Endometrium (tissue), 2 donors: ENCODE data around the gene SORL1-AS1.

Experiments used
- FAIRE-seq: peaks from 2 replicates; lab custom pipeline; 2012; peaks lifted over from hg19 to GRCh38; lab: Jason Lieb, UNC
- donor health status: control.
- donor health status: control.

Gene SORL1-AS1

DNA sequence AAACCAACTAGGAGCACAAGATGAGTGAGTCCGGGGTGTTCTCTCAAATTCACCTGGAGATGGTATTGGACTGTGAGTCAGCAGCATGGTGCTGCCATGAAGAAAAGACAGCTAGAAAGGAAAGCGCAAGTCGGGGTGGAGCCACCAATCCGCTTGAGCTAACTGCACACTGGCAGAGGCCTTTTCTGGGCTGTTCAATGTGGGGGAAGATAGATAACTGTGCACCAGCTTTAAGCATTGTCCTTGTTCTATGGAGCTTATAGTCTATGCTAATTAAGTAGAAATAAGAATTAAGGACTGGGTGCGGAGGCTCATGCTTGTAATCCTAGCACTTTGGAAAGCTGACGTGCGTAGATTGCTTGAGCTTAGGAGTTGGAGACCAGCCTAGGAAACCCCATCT, 21.9 kb upstream of the SORL1-AS1 start:
- FAIRE-seq: no peak

DNA sequence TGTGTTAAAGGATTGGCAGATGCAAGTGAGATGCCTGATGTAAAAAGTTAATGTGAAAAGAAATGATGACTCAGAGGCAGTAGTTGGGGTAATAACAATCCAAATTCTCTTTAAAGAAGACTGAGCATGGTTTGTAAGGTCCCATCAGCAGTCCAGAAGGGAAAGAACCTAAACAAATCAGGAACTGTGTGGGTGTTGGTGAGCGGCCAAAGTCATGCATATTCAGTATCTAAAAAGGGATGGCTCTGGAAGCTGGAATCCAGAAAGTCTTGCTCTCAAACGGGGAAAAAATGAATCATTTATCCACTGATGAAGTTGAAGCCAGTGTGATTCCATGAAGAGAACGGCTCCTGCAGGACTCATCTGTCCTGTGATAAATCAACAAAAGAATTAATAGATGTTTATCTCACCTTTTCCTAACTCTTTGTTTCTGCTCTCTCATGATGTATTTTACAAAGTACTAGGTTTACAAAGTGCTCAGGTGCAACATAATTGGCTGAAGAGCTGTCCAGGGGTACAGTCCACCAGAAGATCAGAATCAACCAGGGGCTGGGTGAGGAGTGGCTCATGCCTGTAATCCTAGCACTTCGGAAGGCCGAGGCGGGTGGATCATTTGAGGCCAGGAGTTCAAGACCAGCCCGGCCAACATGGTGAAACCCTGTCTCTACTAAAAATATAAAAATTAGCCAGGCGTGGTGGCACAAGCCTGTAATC, 20.5 kb upstream of the SORL1-AS1 start:
- FAIRE-seq: no peak

DNA sequence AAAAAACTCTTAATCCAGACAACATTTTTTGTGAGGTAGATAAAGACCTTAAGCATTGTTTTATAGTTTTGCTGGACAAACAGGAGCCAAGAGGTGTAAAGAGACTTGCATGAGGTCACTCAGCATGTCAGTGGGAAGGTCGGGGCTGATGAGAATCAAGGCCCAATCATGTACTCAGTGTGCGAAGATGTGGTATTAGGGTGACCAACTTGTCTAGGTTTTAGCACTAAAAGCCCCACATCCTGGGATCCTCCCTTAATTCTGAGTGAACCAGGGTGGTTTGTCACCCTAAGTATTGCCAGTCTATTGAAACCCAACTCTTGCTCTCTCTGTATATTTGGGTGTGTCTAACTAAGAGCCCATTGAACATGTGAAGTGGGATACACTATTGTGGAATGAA, 19.5 kb upstream of the SORL1-AS1 start:
- no peak for FAIRE-seq

- no peak for FAIRE-seq
These were observed 18.4 kb upstream of the SORL1-AS1 start for GRCh38 chr11:121471167-121471566.

DNA sequence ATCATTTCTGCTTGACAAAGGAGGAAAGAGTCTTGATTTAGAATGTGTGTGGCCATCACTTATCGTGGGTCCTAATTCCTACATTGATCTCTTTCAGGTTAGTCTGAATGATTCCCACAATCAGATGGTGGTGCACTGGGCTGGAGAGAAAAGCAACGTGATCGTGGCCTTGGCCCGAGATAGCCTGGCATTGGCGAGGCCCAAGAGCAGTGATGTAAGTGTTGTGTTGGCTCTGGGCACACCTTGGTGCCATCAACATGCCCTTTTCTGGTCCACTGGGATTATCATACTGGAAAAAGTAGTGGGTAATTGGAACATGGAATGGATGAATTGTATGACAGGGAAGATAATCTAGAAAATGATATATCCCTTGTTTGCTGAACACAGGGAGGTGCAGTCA, 17.1 kb upstream of the SORL1-AS1 start:
- FAIRE-seq: no peak

DNA sequence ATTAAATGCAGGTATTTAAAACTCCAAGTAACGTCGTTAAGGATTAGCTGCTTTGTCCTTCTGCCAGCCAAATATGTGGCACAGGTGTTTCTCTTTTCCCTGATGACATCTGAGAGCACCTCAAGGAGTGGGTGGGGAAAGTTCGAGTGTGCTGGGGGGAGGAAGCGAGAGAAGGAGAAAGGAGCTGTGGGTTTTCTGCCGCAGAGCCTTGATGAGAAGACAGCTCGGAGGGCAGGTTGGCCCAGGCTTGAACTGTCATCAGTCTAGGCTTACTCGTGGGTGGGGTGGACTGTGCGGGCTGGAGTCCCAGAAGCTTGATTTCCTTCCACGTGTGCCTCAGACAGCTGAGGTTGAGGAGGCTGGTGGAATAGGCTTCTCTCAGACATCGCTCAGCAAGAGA, 15.2 kb upstream of the SORL1-AS1 start:
- no peak for FAIRE-seq

DNA sequence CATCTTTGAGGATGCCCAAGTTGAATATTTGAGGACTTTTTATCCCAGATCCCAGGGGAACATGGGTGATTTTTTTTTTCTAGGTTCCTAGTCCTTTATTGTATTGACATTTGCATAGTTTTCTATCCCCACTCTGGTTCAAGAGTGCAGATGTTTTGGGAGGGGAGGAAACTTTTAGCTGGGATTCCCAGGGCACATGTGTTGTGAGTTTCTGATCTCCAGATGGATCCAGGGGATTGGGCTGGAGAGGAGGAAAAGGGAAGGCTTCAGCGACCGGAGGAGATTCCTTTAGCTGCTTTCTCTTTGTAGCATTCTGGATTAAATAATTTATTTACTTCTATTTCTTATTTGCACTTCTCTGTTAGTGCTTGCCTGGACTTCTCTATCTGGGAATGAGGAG, 14.7 kb upstream of the SORL1-AS1 start:
- peak; percentile 39 for FAIRE-seq

DNA sequence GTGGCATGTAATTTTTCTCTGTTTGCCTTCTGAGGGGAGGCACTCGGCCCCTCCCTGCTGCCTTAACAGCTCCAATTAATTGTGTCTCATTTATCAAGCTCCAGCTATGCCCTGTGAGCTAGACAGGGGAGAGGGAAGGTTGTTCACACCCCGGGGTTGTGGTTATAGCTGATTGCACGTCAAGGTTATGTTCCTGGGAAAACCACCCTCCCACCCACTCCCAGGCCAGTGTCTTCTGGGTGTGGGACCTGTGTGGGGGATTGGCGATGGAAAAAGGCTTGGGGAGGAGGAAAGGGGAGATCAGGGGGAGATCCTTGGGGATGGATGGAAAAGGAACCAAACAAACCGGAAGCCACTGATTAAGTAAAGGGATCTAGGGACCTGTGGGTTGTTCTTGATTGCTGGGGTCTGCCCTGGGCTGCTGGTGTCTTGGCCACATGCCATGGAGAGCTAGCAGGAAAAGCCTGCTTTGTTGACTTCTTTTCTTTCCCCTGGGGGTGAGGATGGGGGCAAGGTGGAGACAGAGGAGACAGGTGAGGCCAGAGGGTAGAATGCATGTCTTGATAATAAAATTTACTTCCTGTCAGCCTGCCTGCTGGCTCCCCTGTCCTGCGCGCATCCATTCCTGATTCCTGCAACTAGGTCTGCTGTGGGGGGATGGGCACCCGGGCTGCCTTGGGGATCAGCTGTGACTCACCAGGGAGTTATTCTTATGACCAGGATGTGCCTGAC, 13.5 kb upstream of the SORL1-AS1 start:
- FAIRE-seq: no peak

DNA sequence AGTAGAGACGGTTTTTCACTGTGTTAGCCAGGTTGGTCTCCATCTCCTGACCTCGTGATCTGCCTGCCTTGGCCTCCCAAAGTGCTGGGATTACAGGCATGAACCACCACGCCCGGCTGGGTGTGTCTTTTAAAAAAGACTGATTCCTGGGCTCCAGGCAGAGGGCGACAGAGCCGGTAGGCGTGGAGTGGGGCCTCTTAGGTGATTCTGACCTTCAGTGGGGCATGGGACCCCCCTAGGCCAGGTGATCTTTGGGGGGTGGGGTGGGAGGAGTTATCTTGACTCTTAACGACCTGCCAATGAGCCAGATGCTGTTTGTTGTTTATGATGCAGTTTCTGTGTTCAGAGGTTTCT, 12.9 kb upstream of the SORL1-AS1 start:
- FAIRE-seq: no peak

GRCh38 chr11:121464352-121464946, 11.7 kb upstream of the SORL1-AS1 start:
- FAIRE-seq: no peak

GRCh38 chr11:121463689-121464335, 11.0 kb upstream of the SORL1-AS1 start:
- no peak for FAIRE-seq

DNA sequence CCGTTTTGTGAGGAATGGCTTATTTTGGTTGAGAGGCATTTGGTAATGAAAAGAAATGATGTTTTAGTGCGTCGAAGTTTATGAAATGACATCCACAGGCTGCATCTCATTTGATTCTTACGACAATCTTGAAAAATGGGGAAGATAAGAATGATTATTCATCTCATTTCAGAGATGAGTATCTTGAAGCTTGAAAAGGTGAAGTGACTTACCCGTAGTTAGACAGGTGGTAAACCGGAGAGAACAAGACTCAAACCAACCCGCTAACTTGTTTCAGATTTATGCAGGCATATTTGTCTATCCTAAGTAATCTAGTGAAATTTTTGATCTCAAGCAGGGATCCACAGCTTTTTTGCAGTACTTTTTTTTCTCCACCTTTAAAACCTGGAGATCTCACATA, 9.1 kb upstream of the SORL1-AS1 start:
- FAIRE-seq: no peak

GRCh38 chr11:121460941-121461514, 8.3 kb upstream of the SORL1-AS1 start:
- FAIRE-seq: no peak

DNA sequence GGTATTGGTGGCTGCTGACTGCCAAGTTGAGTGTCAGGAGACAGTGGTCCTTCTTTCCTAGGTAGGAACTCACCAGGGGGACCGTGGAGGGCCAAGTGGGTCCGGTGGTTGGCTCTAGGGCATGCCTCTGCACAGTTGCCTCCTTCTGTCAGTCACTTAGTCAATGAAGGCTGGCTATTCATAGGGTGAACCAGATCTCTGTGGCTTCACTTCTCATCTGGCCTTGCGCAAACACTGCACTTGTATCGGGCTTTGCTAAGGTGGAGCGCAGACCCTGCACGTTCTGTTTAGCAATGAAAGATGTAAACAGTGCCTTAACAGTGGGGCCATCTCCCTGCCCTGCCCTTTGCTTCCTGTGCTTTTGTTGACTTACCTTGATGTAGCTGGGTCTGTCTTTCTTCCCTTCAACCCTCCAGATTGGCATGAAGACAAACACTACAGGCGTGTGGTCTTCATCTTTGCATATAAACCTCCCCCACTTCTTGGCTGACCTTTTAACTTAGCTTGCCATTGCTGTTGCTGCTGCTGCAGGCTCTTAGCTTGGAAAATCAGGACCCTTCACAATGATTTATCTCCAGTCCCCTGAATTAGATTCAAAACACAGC, 6.7 kb upstream of the SORL1-AS1 start:
- FAIRE-seq: no peak

DNA sequence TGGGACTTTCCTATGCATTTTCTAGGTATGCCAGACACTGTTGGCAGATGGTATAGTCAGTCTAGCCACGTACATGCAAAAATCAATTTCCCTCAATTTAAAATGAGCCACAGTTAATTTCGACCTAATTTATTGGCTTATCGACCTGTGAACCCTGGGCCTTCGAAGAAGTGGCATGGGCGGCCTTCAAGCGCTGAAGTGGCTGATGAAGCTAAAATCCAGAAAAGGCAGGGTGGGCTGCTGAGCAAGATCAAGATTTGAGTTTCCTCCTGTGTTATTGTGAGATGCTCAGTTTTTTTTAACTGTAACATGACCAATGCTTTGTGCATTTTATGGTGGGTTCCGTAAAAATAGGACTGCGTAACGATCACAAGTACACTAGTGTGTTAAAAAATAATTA, 5.8 kb upstream of the SORL1-AS1 start:
- FAIRE-seq: no peak

GRCh38 chr11:121456816-121457431, 4.2 kb upstream of the SORL1-AS1 start:
- no peak for FAIRE-seq

GRCh38 chr11:121456151-121456550, 3.4 kb upstream of the SORL1-AS1 start:
- no peak for FAIRE-seq

DNA sequence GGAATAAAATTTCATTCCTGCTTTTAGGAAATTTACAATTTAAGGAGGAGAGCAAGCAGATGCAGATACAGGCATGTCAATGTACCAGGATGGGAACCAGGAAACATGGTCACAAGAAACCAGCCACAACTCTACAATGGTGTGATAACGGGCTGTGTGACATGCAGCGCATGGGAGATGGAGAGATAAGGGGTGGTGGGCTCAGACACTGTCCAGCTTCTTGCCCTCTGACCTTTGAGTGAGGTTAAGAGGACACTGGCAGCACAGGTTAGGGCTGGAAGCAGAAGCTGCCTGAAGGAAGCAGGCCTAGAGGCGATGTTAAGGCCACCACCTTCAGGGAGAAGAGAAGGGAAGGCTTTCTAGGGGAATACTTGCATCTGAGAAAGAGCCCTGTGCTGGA, 2.3 kb upstream of the SORL1-AS1 start:
- FAIRE-seq: no peak

DNA sequence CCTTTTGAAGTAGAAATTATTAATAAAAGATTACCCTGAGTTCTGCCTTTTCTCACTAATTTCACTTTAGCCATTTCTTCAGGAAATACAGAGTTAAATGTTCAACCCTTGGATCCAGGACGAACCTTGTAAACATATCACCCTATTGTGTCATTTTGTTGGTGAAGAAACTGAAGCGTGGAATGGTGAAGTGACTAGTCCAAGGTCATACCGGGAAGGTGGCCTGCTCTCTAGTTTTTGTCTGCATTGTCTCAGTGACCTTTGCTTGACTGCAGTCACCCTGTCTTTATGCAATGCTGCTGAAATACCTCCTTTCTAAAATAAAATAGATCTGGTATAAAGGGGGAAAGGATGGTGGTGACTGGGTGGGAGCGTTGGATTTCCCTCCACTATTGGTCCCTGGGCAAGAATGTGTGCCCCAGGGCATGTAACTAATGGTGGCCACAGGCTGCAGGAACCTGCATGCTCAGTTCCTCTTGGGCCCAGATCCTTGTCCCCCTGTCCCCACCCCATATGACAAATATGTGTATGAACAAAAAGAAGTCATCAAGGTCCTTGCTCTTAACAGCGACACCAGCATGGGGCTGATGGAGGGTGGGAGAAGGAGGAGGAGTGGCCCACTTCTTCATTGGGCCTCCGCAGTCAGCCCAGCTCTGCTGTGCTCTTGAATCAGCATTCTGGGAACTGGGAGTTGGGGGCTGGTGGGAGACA, 977 bp upstream of the SORL1-AS1 start:
- FAIRE-seq: no peak

- FAIRE-seq: no peak
These were observed 670 bp downstream of the SORL1-AS1 start, which contains the start of gene SORL1 for GRCh38 chr11:121451986-121452608. SORL1 (plus strand) TSS chr11:121452314; CDS start chr11:121452332, 18 bp downstream.
